OCI-LY3 (cell line): Measurements from ENCODE around the gene PRKAR1B.

Experiments
- H2AFZ ChIP-seq: fragments of 200-600, 300-600 bp; shearing (Covaris generic); 2 replicates; pipeline ENCODE4 v1.6.0; 2014; ENCODE audit warnings: antibody characterized with exemption, low read depth, low read length
- H3K27ac ChIP-seq: fragments of 200-600, 300-600 bp; sonication (generic); 2 replicates; pipeline ENCODE4 v1.5.1; 2014; ENCODE audit warnings: mild to moderate bottlenecking, low read length, moderate library complexity, mixed read lengths
- H3K27me3 ChIP-seq: fragments of 200-600, 300-600 bp; sonication (generic); 2 replicates; pipeline ENCODE4 v1.6.1; 2014; ENCODE audit warnings: low read depth, low read length, mixed read lengths
- H3K36me3 ChIP-seq: fragments of 200-600, 300-600 bp; sonication (generic); replicated peaks from 2 replicates; pipeline ENCODE3; 2014; ENCODE audit warnings: low read depth, low read length, mixed read lengths
- H3K4me1 ChIP-seq: fragments of 300-600, 200-600 bp; sonication (generic); 2 replicates; pipeline ENCODE4 v1.6.1; 2014; ENCODE audit warnings: low read length, mixed read lengths
- H3K4me2 ChIP-seq: fragments of 200-600, 300-600 bp; sonication (generic); 2 replicates; pipeline ENCODE4 v1.6.1; 2014; ENCODE audit warnings: low read length, mixed read lengths
- H3K4me3 ChIP-seq: fragments of 300-600, 200-600 bp; sonication (generic); 2 replicates; pipeline ENCODE4 v1.5.1; 2014; ENCODE audit warnings: antibody characterized with exemption, mild to moderate bottlenecking, low read length, moderate library complexity
- H3K79me2 ChIP-seq: fragments of 300-600, 200-600 bp; shearing (Covaris generic); 2 replicates; pipeline ENCODE4 v1.6.1; 2014; ENCODE audit warnings: mild to moderate bottlenecking, low read length, mixed read lengths
- H3K9ac ChIP-seq: fragments of 300-600, 200-600 bp; shearing (Covaris generic); 2 replicates; pipeline ENCODE4 v1.6.0; 2014; ENCODE audit warnings: mild to moderate bottlenecking, low read length, moderate library complexity
- H3K9me3 ChIP-seq: fragments of 200-600, 300-600 bp; shearing (Covaris generic); 2 replicates; pipeline ENCODE4 v1.6.1; 2014; ENCODE audit warnings: low read length, mixed read lengths; ENCODE audit not compliant: insufficient read depth
- H4K20me1 ChIP-seq: fragments of 200-600, 300-600 bp; sonication (generic); 2 replicates; pipeline ENCODE4 v1.6.1; 2016; ENCODE audit warnings: low read length, mixed read lengths; ENCODE audit not compliant: insufficient read depth
- CTCF ChIP-seq: fragments of 200-600, 300-600 bp; sonication (generic); IDR thresholded peaks from 2 replicates; pipeline ENCODE4 v1.5.1; 2014; ENCODE audit warnings: antibody characterized with exemption, low read length, low read depth
- EZH2phosphoT487 ChIP-seq: fragments of 200-600 bp; shearing (Covaris generic); IDR thresholded peaks from 2 replicates; pipeline ENCODE4 v1.6.1; 2018; ENCODE audit warnings: antibody characterized with exemption, mixed run types, low read depth

The PRKAR1B gene

GRCh38 chr7:696812-697551 lies 30.1 kb downstream of the PRKAR1B start:
- H3K4me2 ChIP-seq: no peak overlapping the region
- H3K4me1 ChIP-seq: no peaks in the 10 kb centered on the region
- no peaks in the 10 kb centered on the region for H4K20me1 ChIP-seq
- no peaks in the 10 kb centered on the region for H3K36me3 ChIP-seq
- no peaks in the 10 kb centered on the region for H3K27me3 ChIP-seq
- no peak overlapping the region for H2AFZ ChIP-seq
- no peaks in the 10 kb centered on the region for H3K79me2 ChIP-seq
- H3K4me3 ChIP-seq: no peak overlapping the region
- H3K27ac ChIP-seq: no peak overlapping the region
- no peaks in the 10 kb centered on the region for H3K9me3 ChIP-seq
- no peak overlapping the region for H3K9ac ChIP-seq
- no peak for TF ChIP-seq EZH2phosphoT487
- TF ChIP-seq CTCF: no peak

- TF ChIP-seq EZH2phosphoT487: no peak
- no peak for TF ChIP-seq CTCF
- no peak overlapping the region for H3K4me3 ChIP-seq
- no peaks in the 10 kb centered on the region for H3K36me3 ChIP-seq
- H3K27ac ChIP-seq: no peak overlapping the region
- no peaks in the 10 kb centered on the region for H3K9me3 ChIP-seq
- H2AFZ ChIP-seq: no peak overlapping the region
- no peaks in the 10 kb centered on the region for H3K4me1 ChIP-seq
- H3K27me3 ChIP-seq: no peaks in the 10 kb centered on the region
- no peak overlapping the region for H3K4me2 ChIP-seq
- H3K9ac ChIP-seq: no peak overlapping the region
- no peaks in the 10 kb centered on the region for H4K20me1 ChIP-seq
- no peaks in the 10 kb centered on the region for H3K79me2 ChIP-seq
Measured at GRCh38 chr7:696426-696811, 30.7 kb downstream of the PRKAR1B start.

- no peaks in the 10 kb centered on the region for H3K27me3 ChIP-seq
- no peaks in the 10 kb centered on the region for H4K20me1 ChIP-seq
- no peak overlapping the region for H3K4me3 ChIP-seq
- H3K4me1 ChIP-seq: no peaks in the 10 kb centered on the region
- H3K36me3 ChIP-seq: peaks cover 4% of the 10 kb centered on the region
- no peak overlapping the region for H3K27ac ChIP-seq
- no peak overlapping the region for H3K4me2 ChIP-seq
- H2AFZ ChIP-seq: no peak overlapping the region
- no peaks in the 10 kb centered on the region for H3K9me3 ChIP-seq
- no peaks in the 10 kb centered on the region for H3K79me2 ChIP-seq
- TF ChIP-seq EZH2phosphoT487: no peak
- TF ChIP-seq CTCF: no peak
- no peak overlapping the region for H3K9ac ChIP-seq
Measured at GRCh38 chr7:693280-693679, 33.8 kb downstream of the PRKAR1B start.

GRCh38 chr7:691361-692045 lies 35.6 kb downstream of the PRKAR1B start:
- Histone ChIP-seq H3K36me3 (peaks cover 4% of the 10 kb centered on the region), H3K4me3 (no peak overlapping the region), H3K4me1 (no peaks in the 10 kb centered on the region), H4K20me1 (no peaks in the 10 kb centered on the region), H3K9me3 (no peaks in the 10 kb centered on the region), H3K79me2 (no peaks in the 10 kb centered on the region), H3K4me2 (no peak overlapping the region), H3K27ac (no peak overlapping the region), H2AFZ (no peak overlapping the region), H3K27me3 (no peaks in the 10 kb centered on the region), H3K9ac (no peak overlapping the region)
- TF ChIP-seq EZH2phosphoT487 (no peak), CTCF (no peak)
